Measurements from ENCODE around the gene CACNB1.

- TF ChIP-seq CTCF (IDR thresholded peaks at IDR 0.05) (no peak), ZFX (IDR thresholded peaks at IDR 0.05; ENCODE audit: borderline replicate concordance) (no peak)
Observed at GRCh38 chr17:39222151-39222550, 24.7 kb upstream of the CACNB1 start.

Measured in 22Rv1 (cell line).